GM19463 (cell line): ENCODE measurements around the gene MAP3K4.

ENCODE experiments used
- ATAC-seq: cut with Tn5 transposase; IDR thresholded peaks from one replicate; pipeline ENCODE4 v1.9.1; 2021; ENCODE audit warnings: mild to moderate bottlenecking, moderate library complexity; ENCODE audit not compliant: unreplicated experiment

Gene MAP3K4, protein sequence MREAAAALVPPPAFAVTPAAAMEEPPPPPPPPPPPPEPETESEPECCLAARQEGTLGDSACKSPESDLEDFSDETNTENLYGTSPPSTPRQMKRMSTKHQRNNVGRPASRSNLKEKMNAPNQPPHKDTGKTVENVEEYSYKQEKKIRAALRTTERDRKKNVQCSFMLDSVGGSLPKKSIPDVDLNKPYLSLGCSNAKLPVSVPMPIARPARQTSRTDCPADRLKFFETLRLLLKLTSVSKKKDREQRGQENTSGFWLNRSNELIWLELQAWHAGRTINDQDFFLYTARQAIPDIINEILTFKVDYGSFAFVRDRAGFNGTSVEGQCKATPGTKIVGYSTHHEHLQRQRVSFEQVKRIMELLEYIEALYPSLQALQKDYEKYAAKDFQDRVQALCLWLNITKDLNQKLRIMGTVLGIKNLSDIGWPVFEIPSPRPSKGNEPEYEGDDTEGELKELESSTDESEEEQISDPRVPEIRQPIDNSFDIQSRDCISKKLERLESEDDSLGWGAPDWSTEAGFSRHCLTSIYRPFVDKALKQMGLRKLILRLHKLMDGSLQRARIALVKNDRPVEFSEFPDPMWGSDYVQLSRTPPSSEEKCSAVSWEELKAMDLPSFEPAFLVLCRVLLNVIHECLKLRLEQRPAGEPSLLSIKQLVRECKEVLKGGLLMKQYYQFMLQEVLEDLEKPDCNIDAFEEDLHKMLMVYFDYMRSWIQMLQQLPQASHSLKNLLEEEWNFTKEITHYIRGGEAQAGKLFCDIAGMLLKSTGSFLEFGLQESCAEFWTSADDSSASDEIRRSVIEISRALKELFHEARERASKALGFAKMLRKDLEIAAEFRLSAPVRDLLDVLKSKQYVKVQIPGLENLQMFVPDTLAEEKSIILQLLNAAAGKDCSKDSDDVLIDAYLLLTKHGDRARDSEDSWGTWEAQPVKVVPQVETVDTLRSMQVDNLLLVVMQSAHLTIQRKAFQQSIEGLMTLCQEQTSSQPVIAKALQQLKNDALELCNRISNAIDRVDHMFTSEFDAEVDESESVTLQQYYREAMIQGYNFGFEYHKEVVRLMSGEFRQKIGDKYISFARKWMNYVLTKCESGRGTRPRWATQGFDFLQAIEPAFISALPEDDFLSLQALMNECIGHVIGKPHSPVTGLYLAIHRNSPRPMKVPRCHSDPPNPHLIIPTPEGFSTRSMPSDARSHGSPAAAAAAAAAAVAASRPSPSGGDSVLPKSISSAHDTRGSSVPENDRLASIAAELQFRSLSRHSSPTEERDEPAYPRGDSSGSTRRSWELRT (N-terminal part only)

DNA sequence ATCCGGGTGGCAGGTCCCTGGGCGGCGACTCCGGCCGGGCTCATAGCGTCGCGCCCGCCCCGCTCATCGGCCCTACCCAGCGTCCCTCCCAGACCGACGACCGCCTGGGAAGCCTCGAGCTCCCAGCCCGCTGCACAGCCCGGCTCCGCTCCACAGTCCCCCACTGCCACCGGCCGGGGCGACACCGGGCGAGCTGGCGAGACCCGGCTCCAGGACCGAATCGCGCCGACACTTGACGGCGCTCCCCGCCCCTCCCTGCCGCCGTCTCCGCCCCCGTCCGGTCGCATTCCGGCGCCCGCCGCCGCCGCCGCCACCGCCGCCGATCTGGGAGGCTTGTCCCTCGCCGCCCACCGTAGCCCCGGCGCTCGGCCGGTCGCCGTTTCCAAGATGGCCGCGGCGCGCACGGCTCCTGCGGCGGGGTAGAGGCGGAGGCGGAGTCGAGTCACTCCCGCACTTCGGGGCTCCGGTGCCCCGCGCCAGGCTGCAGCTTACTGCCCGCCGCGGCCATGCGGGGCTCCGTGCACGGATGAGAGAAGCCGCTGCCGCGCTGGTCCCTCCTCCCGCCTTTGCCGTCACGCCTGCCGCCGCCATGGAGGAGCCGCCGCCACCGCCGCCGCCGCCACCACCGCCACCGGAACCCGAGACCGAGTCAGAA lies at the start of gene MAP3K4:
MAP3K4 (plus strand) TSS at position 364 of the 655 bp plus-strand sequence; CDS start at position 527, 163 bp downstream.
- peak; percentile 74 for ATAC-seq

DNA sequence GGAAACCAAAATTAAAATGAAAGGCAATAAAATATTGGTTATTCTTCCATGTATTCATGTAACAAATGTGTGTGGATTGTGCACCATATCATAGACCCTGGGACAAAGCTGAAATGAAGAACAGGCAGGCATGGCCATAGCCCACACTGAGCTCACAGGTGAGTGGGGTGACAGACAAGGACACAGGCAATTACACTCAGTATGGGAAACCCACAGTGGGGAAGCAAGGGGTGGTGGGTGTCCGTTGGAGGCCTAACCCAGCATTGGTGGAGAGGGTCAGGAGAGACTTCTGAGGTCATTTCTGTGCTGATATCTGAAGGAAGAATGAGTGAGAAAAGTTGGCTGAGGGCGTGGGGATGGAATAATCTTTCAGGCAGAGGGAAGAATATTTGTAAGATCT lies 47.6 kb upstream of the MAP3K4 start:
- ATAC-seq = no peak

DNA sequence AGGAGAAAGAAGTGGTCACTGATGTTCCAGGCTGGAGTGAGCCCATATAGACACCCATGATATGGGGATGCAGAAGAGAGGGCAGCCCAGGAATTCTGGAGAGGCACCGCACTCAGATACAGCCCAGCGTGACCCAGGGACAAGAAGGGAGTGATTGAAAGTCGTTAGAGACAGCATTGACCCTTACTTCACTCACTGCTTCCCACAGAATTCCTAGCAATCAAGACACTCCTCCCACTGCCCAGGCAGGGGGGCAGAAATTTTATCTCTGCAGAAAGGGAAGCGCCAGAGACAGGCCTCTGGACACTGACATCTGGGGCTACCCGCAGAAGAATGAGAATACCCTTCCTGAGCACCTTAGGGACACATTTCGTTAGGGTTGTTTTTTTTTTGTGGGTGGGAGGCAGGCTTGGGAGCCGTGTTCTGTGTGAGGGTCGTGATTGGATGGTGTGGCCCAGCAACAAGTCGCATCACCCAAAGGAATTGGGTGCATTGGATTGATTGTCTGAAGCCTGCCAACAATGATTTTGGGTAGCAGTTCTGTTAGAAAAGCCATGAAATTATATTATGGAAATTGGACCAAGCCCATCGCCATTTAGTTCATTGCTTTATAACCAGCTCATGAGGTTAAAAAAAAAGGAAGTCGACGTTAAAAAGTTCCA lies 45.9 kb upstream of the MAP3K4 start:
- ATAC-seq = no peak

DNA sequence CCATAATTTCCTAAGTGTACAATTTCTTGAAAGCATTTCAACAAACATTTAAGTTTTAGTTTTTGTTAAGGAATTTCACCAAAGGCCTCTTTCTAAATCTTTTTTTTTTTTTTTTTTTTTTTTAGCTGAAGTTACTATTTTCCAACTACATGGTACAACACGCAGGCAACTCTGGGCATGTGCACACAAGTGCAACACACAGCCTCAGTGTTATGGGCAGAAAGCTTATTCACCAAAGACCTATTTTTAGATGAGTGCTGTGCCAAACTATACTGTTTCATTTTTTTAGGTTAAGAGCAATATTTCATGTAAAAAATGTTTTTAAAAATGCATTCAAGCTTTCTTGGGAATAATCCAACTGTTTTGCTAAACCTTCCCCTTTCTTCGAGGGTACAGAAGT lies 42.0 kb upstream of the MAP3K4 start:
- ATAC-seq = no peak

DNA sequence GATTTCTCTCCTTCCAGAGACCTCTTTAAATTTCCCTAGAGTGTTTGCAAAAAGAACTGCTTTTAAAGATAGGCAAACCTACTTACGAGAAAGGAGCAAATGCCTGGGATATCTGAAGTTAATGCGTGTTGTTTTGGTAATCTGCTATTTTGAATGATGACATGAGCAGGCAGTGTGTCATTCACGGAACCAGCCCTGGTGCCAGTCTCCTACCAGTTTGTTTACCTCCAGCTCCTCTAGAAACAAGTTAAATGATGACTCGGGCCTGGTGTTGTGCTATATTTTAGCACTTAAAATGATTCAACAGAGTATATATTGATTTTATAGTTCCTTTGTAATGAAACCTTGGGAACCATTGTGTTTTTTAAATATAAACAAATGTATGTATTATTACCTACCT lies 41.1 kb upstream of the MAP3K4 start:
- no peak for ATAC-seq

DNA sequence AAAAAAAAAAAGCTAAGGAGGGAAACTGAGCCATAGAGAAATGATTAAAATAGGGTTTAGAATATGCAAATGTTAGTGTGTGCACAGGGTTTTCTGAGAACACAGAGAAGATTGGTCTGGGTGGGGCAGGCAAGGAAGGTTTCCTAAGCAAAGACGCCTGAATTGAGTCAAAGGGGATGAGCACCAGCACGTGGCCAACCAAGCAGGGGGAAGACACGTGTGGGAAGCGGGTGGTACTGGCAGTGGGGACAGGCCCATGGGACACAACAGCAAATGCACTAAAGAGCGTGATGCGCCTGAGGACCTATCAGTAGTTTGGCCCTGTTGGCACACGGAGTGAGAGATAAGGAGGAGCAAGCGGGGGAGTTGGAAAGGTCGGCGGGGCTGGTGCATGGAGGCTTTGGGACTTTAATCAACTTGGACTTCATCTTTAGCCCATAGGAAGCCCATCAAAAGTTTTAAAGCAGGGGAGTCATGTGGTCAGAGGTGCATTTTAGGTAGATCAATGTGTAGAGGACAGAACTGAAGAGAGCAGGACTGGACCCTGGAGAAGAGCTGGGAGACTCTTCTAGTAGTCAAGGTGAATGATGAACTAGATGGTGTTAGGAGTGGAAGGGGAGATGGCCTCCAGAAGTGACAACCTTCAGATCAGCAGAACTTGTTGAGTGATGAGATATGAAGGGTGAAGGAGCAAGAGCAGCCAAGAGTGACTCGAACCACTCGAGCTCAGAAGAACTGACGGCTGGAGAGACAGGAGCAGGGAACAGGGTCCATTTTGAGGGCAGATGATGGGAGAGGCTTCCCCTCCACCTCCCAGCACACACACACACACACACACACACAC lies 40.2 kb upstream of the MAP3K4 start:
- ATAC-seq = no peak

DNA sequence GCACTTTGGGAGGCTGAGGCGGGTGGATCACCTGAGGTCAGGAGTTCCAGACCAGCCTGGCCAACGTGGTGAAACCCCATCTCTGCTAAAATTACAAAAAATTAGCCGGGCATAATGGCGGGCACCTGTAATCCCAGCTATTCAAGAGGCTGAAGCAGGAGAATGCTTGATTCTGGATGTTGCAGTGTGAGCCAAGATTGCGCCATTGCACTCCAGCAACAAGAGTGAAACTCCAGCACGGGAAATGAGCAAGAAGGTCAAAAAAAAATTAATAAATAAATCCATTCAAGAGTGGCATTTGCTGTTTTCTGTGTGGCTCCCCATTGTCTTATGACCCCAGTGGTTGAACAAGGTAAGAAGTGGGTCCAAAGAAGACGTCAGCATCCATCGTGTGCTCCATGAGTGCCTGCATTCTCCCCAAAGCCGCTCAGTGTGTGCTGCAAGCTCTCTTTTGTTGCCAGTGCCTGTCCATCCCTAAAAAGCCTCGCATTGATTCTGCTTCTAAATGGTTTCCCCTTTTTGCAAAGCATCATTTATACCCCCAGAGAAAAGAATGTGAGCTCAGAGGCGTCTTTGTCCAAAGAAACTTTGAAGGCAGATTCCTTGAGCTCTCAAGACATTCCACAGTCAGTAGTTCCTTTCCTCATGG lies 38.8 kb upstream of the MAP3K4 start:
- ATAC-seq = no peak

DNA sequence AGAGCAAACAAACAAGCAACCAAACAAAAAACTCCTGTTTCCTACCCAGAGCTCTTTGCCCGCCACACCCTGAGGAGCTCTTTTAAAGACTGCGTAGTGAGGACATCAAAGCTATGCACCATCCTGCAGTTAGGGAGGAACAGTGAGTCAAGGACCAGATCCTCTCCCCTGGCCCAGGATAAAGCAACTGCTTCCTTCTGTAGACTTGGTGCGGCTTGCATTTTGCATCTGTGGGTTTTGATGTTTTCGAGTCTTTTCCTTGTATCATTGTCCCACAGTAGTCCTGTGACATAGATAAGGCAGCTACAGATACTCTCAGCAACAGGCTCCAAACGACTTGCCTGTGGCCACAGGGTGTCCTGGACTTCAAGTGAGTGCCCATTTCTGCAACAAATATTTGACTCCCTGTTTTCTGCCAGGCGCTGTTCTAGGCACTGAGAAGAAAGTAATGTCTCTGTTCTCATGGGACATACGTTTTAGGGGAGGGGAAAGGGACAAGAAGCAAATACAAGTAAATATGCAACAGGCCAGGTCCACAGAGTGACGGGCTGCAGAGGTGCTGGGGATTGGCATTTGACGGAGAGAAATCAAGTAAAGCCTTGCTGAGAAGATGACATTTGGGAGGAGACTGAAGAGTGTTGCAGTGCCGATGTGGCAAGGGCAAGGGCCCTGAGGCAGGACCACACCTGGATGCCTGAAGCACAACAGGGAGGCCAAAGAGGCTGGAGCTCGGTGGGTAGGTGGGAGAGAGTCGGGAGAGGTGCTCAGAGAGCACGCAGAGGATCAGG lies 35.9 kb upstream of the MAP3K4 start:
- no peak for ATAC-seq

DNA sequence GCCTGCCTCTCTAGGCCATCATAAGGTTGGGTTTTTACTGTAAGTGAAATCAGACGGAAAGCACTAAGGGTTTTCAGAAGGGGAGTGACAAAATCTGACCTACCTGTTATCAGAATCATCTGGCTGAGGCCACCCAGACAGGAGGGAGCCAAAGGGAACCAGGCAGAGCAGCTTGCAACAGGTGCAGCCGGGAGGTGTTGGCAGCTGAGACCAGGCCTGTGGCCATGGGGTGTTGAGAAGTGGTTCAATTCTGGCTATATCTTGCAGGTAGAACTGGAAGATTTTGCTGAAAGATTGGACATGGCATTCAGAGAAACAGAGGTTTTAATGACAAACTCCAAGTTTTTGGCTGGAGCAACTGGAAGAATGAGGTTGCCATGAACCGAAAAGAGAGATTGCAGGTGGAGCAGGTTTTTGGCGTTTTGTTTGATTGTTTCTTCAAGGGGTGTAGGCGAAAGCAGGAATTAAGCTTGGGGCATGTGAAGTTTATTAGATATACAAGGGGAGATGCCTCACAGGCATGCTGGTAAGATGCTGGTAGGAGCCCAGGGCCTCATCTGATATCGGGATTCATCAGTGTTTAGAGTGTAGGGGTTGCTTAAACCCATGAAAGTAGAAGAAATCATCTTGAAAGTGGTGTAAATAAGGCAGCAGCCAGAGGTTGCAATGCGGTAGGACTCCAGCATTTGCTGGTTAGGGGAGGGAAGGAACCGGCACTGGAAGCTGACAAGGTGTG lies 35.1 kb upstream of the MAP3K4 start:
- no peak for ATAC-seq

DNA sequence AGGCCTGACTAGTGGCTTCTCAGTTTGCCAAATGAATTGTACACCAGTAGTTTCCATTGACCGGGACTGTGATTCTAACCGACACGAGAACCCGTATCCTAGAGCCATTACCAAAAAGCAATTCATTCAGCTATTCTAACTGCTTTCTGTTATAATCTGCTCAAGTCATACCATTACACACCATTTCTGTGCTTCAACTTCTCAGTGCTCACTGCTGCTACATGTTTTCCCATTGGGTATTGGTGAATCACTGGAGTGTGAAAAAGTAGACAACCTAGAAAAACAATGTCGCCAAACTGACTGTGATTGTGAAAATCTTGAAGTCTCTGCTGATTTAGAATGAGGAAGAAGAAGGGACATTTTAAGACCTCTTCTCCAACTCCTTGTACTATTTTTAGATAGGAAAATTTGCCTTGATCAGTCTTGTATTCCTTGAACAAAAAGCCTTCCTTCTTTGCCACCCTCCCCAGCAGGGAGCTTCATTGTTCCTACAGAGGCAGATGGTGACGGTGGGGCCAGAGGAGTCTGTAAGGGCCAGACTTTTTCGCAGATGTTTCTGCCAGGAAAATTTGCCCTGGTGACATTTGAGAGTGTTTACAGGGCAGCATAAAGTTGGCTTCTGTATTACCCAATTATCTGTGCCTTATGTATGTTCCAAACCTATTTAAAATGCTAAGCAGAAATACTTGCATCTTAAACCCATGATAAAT lies 31.7 kb upstream of the MAP3K4 start:
- no peak for ATAC-seq

DNA sequence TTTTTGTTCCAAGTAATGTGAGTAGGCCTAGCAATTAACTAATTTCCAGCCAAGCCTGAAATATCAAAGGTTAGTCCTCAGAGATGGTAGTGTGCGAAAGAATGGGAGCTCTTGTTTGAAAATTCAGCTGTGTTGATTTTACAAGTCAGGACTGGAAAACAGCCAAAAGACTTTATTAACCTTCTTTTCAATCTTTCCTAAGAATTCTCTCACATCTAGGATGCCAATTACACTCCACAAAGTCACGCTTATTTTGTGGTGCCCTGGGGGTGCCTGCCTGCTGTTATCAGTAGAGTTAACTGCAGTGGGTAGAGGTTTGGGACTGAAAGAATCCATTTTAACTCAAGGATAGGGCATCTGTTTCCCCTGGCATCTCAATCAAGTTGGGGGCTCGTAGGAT lies 30.7 kb upstream of the MAP3K4 start:
- ATAC-seq = no peak

DNA sequence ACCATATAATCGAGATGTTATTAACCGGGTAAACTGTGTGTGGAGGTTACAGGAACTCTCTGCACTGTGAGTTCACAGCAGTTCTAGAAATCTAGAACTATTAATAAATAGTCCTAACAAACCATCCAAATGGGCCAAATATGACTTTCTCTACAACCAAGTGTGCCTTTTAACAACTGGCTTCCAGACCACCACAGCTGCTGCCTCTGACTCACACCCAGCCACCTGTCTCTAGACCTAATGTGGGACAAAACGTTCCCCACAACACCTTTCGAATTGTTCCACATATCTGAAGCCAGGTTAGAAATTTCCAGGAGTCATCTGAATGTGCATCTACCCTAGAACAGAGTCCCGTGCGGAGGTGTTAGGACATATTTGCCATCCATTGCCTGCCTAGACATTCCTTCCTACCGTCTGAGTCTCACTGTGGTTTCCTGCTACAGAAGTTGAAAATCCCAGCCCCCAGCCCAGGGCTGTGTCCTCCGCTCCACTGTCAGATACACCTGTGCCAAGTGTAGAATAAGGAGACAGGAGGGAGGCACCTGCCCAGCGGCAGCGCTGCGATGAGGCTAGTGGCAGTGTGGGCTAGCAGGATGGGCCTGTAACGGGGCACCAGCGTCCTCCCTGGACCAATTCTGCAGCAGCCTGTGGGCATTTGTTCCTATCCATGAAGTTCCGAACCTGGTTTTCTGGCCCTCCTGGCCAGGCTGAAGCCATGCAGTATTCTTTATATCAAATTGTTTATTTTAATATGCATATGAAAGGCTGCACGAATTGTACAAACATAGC lies 28.5 kb upstream of the MAP3K4 start:
- no peak for ATAC-seq

DNA sequence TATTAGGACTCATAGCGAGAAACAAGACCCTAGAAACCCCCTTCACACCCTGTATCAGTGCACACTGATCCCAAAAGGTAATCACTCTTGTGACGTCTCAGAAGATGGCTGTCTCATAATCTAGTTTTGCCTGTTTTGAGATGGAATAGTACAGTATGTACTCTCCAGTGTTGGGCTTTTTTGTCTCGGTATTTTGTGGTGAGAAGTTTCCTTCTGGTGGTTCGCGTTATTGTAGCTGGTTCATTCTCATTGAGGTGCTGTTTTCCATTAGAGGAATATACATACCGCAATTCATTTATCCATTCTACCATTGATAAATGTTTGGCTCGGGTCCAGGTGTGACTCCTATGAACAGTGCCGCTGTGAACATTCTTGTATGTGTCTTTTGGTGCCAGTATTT lies 27.9 kb upstream of the MAP3K4 start:
- no peak for ATAC-seq

DNA sequence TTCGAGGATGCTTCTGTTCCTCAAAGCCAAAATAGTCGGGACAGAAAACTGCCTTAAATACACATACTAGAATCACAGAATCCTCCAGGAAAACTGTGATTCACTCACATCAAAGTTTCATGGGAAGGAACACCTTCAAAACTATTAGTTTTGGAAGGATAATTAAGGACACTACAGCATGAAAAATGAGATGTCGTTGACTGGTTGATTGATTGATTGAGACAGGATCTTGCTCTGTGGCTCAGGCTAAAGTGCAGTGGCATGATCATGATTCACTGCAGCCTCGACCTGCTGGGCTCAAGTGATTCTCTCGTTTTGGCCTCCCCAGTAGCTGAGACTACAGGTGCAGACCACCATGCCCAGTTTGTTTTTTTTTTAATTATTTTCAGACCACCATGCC lies 25.7 kb upstream of the MAP3K4 start:
- ATAC-seq = no peak

DNA sequence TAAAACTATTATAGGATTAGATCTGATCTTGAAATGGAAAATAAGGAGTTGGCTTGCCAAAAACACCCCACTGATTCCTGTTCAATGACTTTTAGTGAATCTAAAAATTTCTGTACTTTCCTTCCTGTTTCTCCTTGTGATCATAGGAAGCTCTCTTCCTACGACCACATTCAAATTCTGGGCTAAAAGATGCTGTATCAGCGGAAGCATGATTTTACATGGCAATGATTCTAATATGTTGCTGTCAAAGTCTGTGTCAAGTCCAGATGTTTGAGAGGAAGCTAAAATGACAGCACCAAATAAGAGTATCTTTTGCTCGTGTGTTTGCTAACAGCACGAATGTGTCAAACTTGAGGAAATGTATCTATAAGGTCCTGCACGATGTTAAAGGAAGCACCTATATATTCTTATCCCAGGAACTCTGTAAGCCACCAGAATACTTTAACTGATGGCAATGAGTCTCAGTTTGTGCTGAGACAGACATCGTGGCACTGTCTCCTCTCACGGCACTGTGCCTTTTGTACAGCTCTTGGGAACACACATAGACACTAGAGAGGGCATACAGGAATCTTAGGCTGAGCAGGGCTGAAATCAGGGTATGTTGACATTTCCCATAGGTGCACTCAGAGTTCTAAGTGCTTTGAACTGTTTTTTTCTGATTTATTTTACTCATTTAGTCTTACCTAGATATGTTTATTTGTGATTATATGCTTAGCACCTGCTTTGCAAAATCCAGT lies 24.9 kb upstream of the MAP3K4 start:
- no peak for ATAC-seq
